Measurements from ENCODE around the gene CA12. TPM values are rescaled to one million over a fixed set of nuclear protein-coding genes. Genes with fewer than 3 reads are reported as not detected.

The CA12 gene
- total and polyA plus RNA-seq, 12 donors = under 0.01 to 1.4 (median 0.31) TPM; not detected in 2

GRCh38 chr15:63331456-63331855 is 50.2 kb downstream of the CA12 start:
- WGBS, 4 donors = 92 to 95% (median 94%) methylated on average over 7 to 12 of the region's 12 CpGs
- no peak overlapping the region for H3K27ac ChIP-seq
- no peak overlapping the region for H3K4me3 ChIP-seq
- DNase-seq = no peak
- H3K4me1 ChIP-seq (replicated peaks in 1 of 2) = peaks cover 0 to 6% of the 10 kb centered on the region in 2 donors
- H3K36me3 ChIP-seq (replicated peaks in 1 of 2) = no peaks in the 10 kb centered on the region
- intact Hi-C loops (cut with DNase I) = no loop called here
- no peaks in the 10 kb centered on the region for H3K9me3 ChIP-seq (replicated peaks in 1 of 3)
- TF ChIP-seq POLR2A (IDR thresholded peaks at IDR 0.05) (no peak), CTCF (IDR thresholded peaks at IDR 0.05) (no peak)
- H3K27me3 ChIP-seq = no peaks in the 10 kb centered on the region

- Histone ChIP-seq H3K4me1 (replicated peaks in 1 of 2) (peaks cover 0 to 6% of the 10 kb centered on the region in 2 donors), H3K27ac (no peak overlapping the region), H3K4me3 (no peak overlapping the region), H3K9me3 (replicated peaks in 1 of 3) (no peaks in the 10 kb centered on the region), H3K27me3 (no peaks in the 10 kb centered on the region), H3K36me3 (replicated peaks in 1 of 2) (no peaks in the 10 kb centered on the region)
- TF ChIP-seq POLR2A (IDR thresholded peaks at IDR 0.05) = no peak
- no peak for TF ChIP-seq CTCF (IDR thresholded peaks at IDR 0.05)
- intact Hi-C loops (cut with DNase I) = no loop called here
- no peak for DNase-seq
- WGBS, 4 donors = 81 to 97% (median 83%) methylated on average over 9 to 10 of the region's 10 CpGs
These were observed 50.7 kb downstream of the CA12 start for GRCh38 chr15:63330926-63331325.

- Histone ChIP-seq H3K4me1 (replicated peaks in 1 of 2) (peaks cover 0 to 8% of the 10 kb centered on the region in 2 donors), H3K27me3 (no peaks in the 10 kb centered on the region), H3K9me3 (replicated peaks in 1 of 3) (no peaks in the 10 kb centered on the region), H3K4me3 (no peak overlapping the region), H3K36me3 (replicated peaks in 1 of 2) (no peaks in the 10 kb centered on the region), H3K27ac (no peak overlapping the region)
- TF ChIP-seq CTCF (IDR thresholded peaks at IDR 0.05) (no peak), POLR2A (IDR thresholded peaks at IDR 0.05) (no peak)
- no peak for DNase-seq
- intact Hi-C loops (cut with DNase I) = no loop called here
- WGBS, 4 donors = 87 to 95% (median 93%) methylated on average over 4 to 5 of the region's 5 CpGs
These were observed 51.9 kb downstream of the CA12 start for GRCh38 chr15:63329567-63330350.

GRCh38 chr15:63327648-63328421 is 53.8 kb downstream of the CA12 start:
- no peak overlapping the region for H3K27ac ChIP-seq
- intact Hi-C loops (cut with DNase I) = no loop called here
- 81 to 83% (median 82%) methylated on average over 12 of the region's 12 CpGs for WGBS, 4 donors
- no peaks in the 10 kb centered on the region for H3K36me3 ChIP-seq (replicated peaks in 1 of 2)
- peaks cover 0 to 10% of the 10 kb centered on the region in 2 donors for H3K4me1 ChIP-seq (replicated peaks in 1 of 2)
- no peak overlapping the region for H3K4me3 ChIP-seq
- H3K27me3 ChIP-seq = no peaks in the 10 kb centered on the region
- no peak for TF ChIP-seq POLR2A (IDR thresholded peaks at IDR 0.05)
- no peak for TF ChIP-seq CTCF (IDR thresholded peaks at IDR 0.05)
- no peak for DNase-seq
- no peaks in the 10 kb centered on the region for H3K9me3 ChIP-seq (replicated peaks in 1 of 3)
